ENCODE results near the gene ADCY5.

Gene ADCY5

GRCh38 chr3:123457841-123458240 is 9.0 kb upstream of the ADCY5 start:
- no peak for DNase-seq

GRCh38 chr3:123453675-123454074 is 4.8 kb upstream of the ADCY5 start:
- no peak for DNase-seq

- no peak for DNase-seq
Measured at GRCh38 chr3:123451186-123451585, 2.3 kb upstream of the ADCY5 start.

- no peak for DNase-seq
Measured at GRCh38 chr3:123449997-123450604, 1.2 kb upstream of the ADCY5 start.

GRCh38 chr3:123449102-123449996 is 459 bp upstream of the ADCY5 start:
- DNase-seq = no peak

GRCh38 chr3:123447749-123448517 is 957 bp downstream of the ADCY5 start:
- DNase-seq = no peak

- no peak for DNase-seq
Measured at GRCh38 chr3:123447416-123447748, 1.5 kb downstream of the ADCY5 start.

- no peak for DNase-seq
Measured at GRCh38 chr3:123446610-123447109, 2.2 kb downstream of the ADCY5 start.

- DNase-seq = no peak
Measured at GRCh38 chr3:123446210-123446609, 2.7 kb downstream of the ADCY5 start.

GRCh38 chr3:123445702-123446101 is 3.2 kb downstream of the ADCY5 start:
- no peak for DNase-seq

GRCh38 chr3:123444744-123445143 is 4.1 kb downstream of the ADCY5 start:
- DNase-seq = no peak

GRCh38 chr3:123444023-123444422 is 4.9 kb downstream of the ADCY5 start:
- no peak for DNase-seq

GRCh38 chr3:123442908-123443307 is 6.0 kb downstream of the ADCY5 start:
- DNase-seq = no peak

GRCh38 chr3:123442125-123442524 is 6.8 kb downstream of the ADCY5 start:
- DNase-seq = no peak

- no peak for DNase-seq
Measured at GRCh38 chr3:123439806-123440580, 8.9 kb downstream of the ADCY5 start.

- DNase-seq = no peak
Measured at GRCh38 chr3:123432832-123433523, 15.9 kb downstream of the ADCY5 start.

- no peak for DNase-seq
Measured at GRCh38 chr3:123431658-123432324, 17.1 kb downstream of the ADCY5 start.

GRCh38 chr3:123431007-123431657 is 17.8 kb downstream of the ADCY5 start:
- no peak for DNase-seq

- DNase-seq = no peak
Measured at GRCh38 chr3:123430266-123430665, 18.6 kb downstream of the ADCY5 start.

GRCh38 chr3:123429362-123430125 is 19.3 kb downstream of the ADCY5 start:
- no peak for DNase-seq

Measured in GOT3 (cell line).